HEK293 (cell line): ENCODE measurements around the gene APLP1.

Source experiments
- CTCF ChIA-PET: fragments of 350-600 bp; formaldehyde crosslinking; extraction: SDS; loops from one replicate; lab custom pipeline; 2021; ENCODE audit warnings: antibody characterized with exemption; lab: Yijun Ruan, JAX
- POLR2A ChIA-PET: fragments of 300-600 bp; formaldehyde crosslinking; extraction: SDS; loops from one replicate; lab custom pipeline; 2020; ENCODE audit warnings: antibody characterized with exemption, inconsistent platforms; lab: Yijun Ruan, JAX
- H3K27ac ChIP-seq: fragments of 200-500 bp; sonication (Bioruptor generic); 2 replicates; pipeline ENCODE4 v1.5.1; 2014; ENCODE audit warnings: low read depth, low read length, control low read depth, inconsistent platforms; ENCODE audit errors: extremely low read depth
- H3K36me3 ChIP-seq, 2 experiments: fragments of 200-500 bp in 1 of 2; sonication (Bioruptor generic) in 1 of 2; 1 replicate in 1 of 2; 2 replicates in 1 of 2; pipeline ENCODE4 v1.5.1; 2014 to 2017; ENCODE audit warnings: inconsistent platforms in 2 of 2, low read length in 2 of 2; ENCODE audit not compliant: control insufficient read depth in 2 of 2, insufficient read depth in 1 of 2
- H3K4me1 ChIP-seq: fragments of 200-500 bp; sonication (Bioruptor generic); 2 replicates; pipeline ENCODE4 v1.5.1; 2014; ENCODE audit warnings: mild to moderate bottlenecking, low read length, inconsistent platforms; ENCODE audit not compliant: control insufficient read depth, insufficient read depth
- H3K4me3 ChIP-seq: 2 replicates; pipeline ENCODE4 v1.5.1; 2011; ENCODE audit warnings: low read depth, mild to moderate bottlenecking, control low read depth, low read length, moderate library complexity
- H3K9me3 ChIP-seq: fragments of 200-500 bp; sonication (Bioruptor generic); 2 replicates; pipeline ENCODE4 v1.5.1; 2014; ENCODE audit warnings: low read depth, low read length, inconsistent platforms; ENCODE audit not compliant: control insufficient read depth, insufficient read depth
- BCL11B ChIP-seq: fragments of 450-650 bp; formaldehyde crosslinking; IDR thresholded peaks from 2 replicates; pipeline ENCODE4 v1.5.1; 2016; ENCODE audit warnings: low read depth, missing biosample characterization, missing genetic modification characterization
- GFI1B ChIP-seq: fragments of 450-650 bp; formaldehyde crosslinking; IDR thresholded peaks from 2 replicates; pipeline ENCODE4 v1.5.1; 2016; ENCODE audit warnings: missing biosample characterization, missing genetic modification characterization
- PRDM2 ChIP-seq: fragments of 450-650 bp; formaldehyde crosslinking; IDR thresholded peaks from 2 replicates; pipeline ENCODE4 v1.5.1; 2016; ENCODE audit warnings: missing biosample characterization, missing genetic modification characterization, borderline replicate concordance
- ZBTB11 ChIP-seq: fragments of 450-650 bp; formaldehyde crosslinking; conservative IDR thresholded peaks from 2 replicates; pipeline ENCODE4 v1.5.1; 2016; ENCODE audit warnings: low read depth, missing biosample characterization, missing genetic modification characterization
- ZNF146 ChIP-seq: fragments of 450-650 bp; formaldehyde crosslinking; IDR thresholded peaks from 2 replicates; pipeline ENCODE4 v1.5.1; 2016; ENCODE audit warnings: missing biosample characterization, missing genetic modification characterization
- ZNF19 ChIP-seq: fragments of 450-650 bp; formaldehyde crosslinking; IDR thresholded peaks from 2 replicates; pipeline ENCODE4; 2016; ENCODE audit warnings: missing biosample characterization, missing genetic modification characterization, low read depth
- ZNF362 ChIP-seq: fragments of 450-650 bp; formaldehyde crosslinking; IDR thresholded peaks from 2 replicates; pipeline ENCODE4 v1.5.1; 2016; ENCODE audit warnings: missing biosample characterization, missing genetic modification characterization
- ZNF624 ChIP-seq: fragments of 450-650 bp; formaldehyde crosslinking; IDR thresholded peaks from 2 replicates; pipeline ENCODE4 v1.5.1; 2017; ENCODE audit warnings: missing biosample characterization, missing genetic modification characterization
- ZNF660 ChIP-seq: fragments of 450-650 bp; IDR thresholded peaks from 2 replicates; pipeline ENCODE4 v1.5.1; 2018; ENCODE audit warnings: missing biosample characterization, mild to moderate bottlenecking, missing genetic modification characterization
- ZNF664 ChIP-seq: fragments of 450-650 bp; formaldehyde crosslinking; IDR thresholded peaks from 2 replicates; pipeline ENCODE4 v1.5.1; 2016; ENCODE audit warnings: missing biosample characterization, missing genetic modification characterization

APLP1 gene

GRCh38 chr19:35890113-35890650 lies 21.8 kb downstream of the APLP1 start:
- H3K4me3 ChIP-seq: no peak overlapping the region
- CTCF ChIA-PET: interaction anchor here (1.8 kb wide), 1 partner anchor 41 kb away, joined by 7 read pairs; no protein-coding TSS in a partner anchor

More at GRCh38 chr19:35890113-35890650, 21.8 kb downstream of the APLP1 start:
- POLR2A ChIA-PET: interaction anchor here (1.4 kb wide), 1 partner anchor 21 kb away, joined by 4 read pairs; no protein-coding TSS in a partner anchor
- H3K36me3 ChIP-seq: peaks cover 62 to 76% of the 10 kb centered on the region in 2 experiments
- no peaks in the 10 kb centered on the region for H3K9me3 ChIP-seq
- TF ChIP-seq GFI1B (tag by site-specific recombination): no peak
- no peak for TF ChIP-seq ZNF664
- no peak for TF ChIP-seq PRDM2 (tag by site-specific recombination)
- no peak for TF ChIP-seq BCL11B
- no peak for TF ChIP-seq ZNF624 (tag by site-specific recombination)
- TF ChIP-seq ZNF19 (tag by site-specific recombination): no peak
- no peak for TF ChIP-seq ZBTB11 (tag by site-specific recombination)
- no peak for TF ChIP-seq ZNF660 (tag by site-specific recombination)
- TF ChIP-seq ZNF362 (tag by site-specific recombination): no peak
- TF ChIP-seq ZNF146 (tag by site-specific recombination): no peak
- H3K4me1 ChIP-seq: no peaks in the 10 kb centered on the region
- no peak overlapping the region for H3K27ac ChIP-seq
